GM12878 (cell line): Measurements from ENCODE around the gene NUP210L. TPM values are rescaled to one million over a fixed set of nuclear protein-coding genes. Genes with fewer than 3 reads are reported as not detected.

Source experiments
- ATAC-seq: fragments of 200-7000 bp; cut with Tn5 transposase; 3 replicates; pipeline ENCODE4 v1.9.1; 2020; ENCODE audit warnings: mild to moderate bottlenecking, moderate library complexity
- Bru-seq: library from RNA; stranded (reverse); fragments of 400-500 nt; gene quantifications from one replicate; lab custom pipeline; 2021; lab: Mats Ljungman, UMichigan
- BruChase-seq, 2 experiments: library from RNA; stranded (reverse); fragments of 400-500 nt; gene quantifications; one replicate each; lab custom pipeline; 2021; lab: Mats Ljungman, UMichigan
- BruUV-seq: library from RNA; stranded (reverse); fragments of 400-500 nt; replicated peaks from 2 replicates; lab custom pipeline; 2021; lab: Mats Ljungman, UMichigan
- CTCF ChIA-PET: fragments of 300-600 bp; sonication (Branson Sonifier 250); formaldehyde crosslinking; extraction: SDS; loops from one replicate; lab custom pipeline; 2021; ENCODE audit warnings: inconsistent platforms; lab: Yijun Ruan, JAX
- POLR2A ChIA-PET: fragments of 350-600 bp; formaldehyde crosslinking; extraction: SDS; loops from one replicate; lab custom pipeline; 2021; ENCODE audit warnings: inconsistent platforms; lab: Charles Lee
- RAD21 ChIA-PET: fragments of 300-600 bp; sonication (Branson Sonifier 250); formaldehyde crosslinking; loops from one replicate; lab custom pipeline; 2023; ENCODE audit warnings: antibody characterized with exemption; ENCODE audit not compliant: unreplicated experiment; lab: Charles Lee
- SMC1A ChIA-PET: fragments of 300-600 bp; sonication (Branson Sonifier 250); formaldehyde crosslinking; loops from one replicate; lab custom pipeline; 2023; ENCODE audit not compliant: unreplicated experiment, uncharacterized antibody; lab: Charles Lee
- DNase-seq: peaks from one replicate; pipeline ENCODE4 v3.0.0-alpha.2; 2011; ENCODE audit warnings: low read depth, low spot score
- FAIRE-seq: peaks from 3 replicates; lab custom pipeline; 2011; peaks lifted over from hg19 to GRCh38; lab: Jason Lieb, UNC
- H2AFZ ChIP-seq: 2 replicates; pipeline ENCODE4 v1.6.0; 2011; ENCODE audit warnings: low read depth, low read length, control low read depth; ENCODE audit not compliant: control insufficient read depth
- H3K27ac ChIP-seq: 2 replicates; pipeline ENCODE4 v1.5.1; 2011; ENCODE audit warnings: control low read depth; ENCODE audit not compliant: control insufficient read depth, insufficient read depth
- H3K27me3 ChIP-seq, 2 experiments: replicated peaks in 1 of 2; 2 replicates each; pipeline versions ENCODE4 v1.6.0 to v1.6.1; 2011; ENCODE audit warnings: low read length in 1 of 2; ENCODE audit not compliant: control insufficient read depth in 2 of 2, insufficient read depth in 2 of 2
- H3K36me3 ChIP-seq, 2 experiments: 2 replicates each; pipeline ENCODE4 v1.5.1; 2011; ENCODE audit warnings: low read length in 1 of 2; ENCODE audit not compliant: control insufficient read depth in 2 of 2, insufficient read depth in 2 of 2
- H3K4me1 ChIP-seq: 2 replicates; pipeline ENCODE4 v1.6.1; 2011; ENCODE audit warnings: mild to moderate bottlenecking, low read length, moderate library complexity, mixed read lengths; ENCODE audit not compliant: control insufficient read depth, insufficient read depth
- H3K4me2 ChIP-seq: 2 replicates; pipeline ENCODE4 v1.6.0; 2011; ENCODE audit warnings: control low read depth; ENCODE audit not compliant: control insufficient read depth, insufficient read depth
- H3K4me3 ChIP-seq: fragments of 200-600 bp; sonication (generic); 2 replicates; pipeline ENCODE4 v1.5.1; 2016
- H3K79me2 ChIP-seq: 2 replicates; pipeline ENCODE4 v1.6.0; 2011; ENCODE audit warnings: low read length; ENCODE audit not compliant: control insufficient read depth, insufficient read depth
- H3K9ac ChIP-seq: 2 replicates; pipeline ENCODE4 v1.8.0; 2011; ENCODE audit warnings: low read length, control low read depth, mixed read lengths; ENCODE audit not compliant: control insufficient read depth, insufficient read depth
- H3K9me3 ChIP-seq: replicated peaks from 3 replicates; pipeline ENCODE4 v1.5.1; 2011; ENCODE audit warnings: mild to moderate bottlenecking, low read length; ENCODE audit not compliant: control insufficient read depth, insufficient read depth
- H4K20me1 ChIP-seq: 2 replicates; pipeline ENCODE4 v1.6.0; 2011; ENCODE audit not compliant: control insufficient read depth, insufficient read depth
- NFIC ChIP-seq: IDR thresholded peaks from 2 replicates; pipeline ENCODE4 v1.6.1; 2012; ENCODE audit warnings: low read depth, mild to moderate bottlenecking, inconsistent platforms, low read length, moderate library complexity
- POLR2A ChIP-seq: IDR thresholded peaks from 2 replicates; pipeline ENCODE4 v1.6.1; 2011; ENCODE audit warnings: low read depth, mild to moderate bottlenecking, low read length
- WGBS: methylation state at CpG from one replicate; pipeline ENCODE4 v1.1.6; 2016; ENCODE audit warnings: low lambda C conversion rate; ENCODE audit not compliant: insufficient replicate concordance, insufficient coverage; ENCODE audit errors: missing lambda C conversion rate; 5-methylcytosine and 5-hydroxymethylcytosine counted together
- in situ Hi-C: fragments of 300-500 bp; cut with MboI; formaldehyde crosslinking; loops from 9 replicates; pipeline ENCODE4 v1.14.3; 2018; ENCODE audit warnings: mixed read lengths
- intact Hi-C: fragments of 100-400 bp; cut with micrococcal nuclease; formaldehyde crosslinking; loops from one replicate; pipeline ENCODE4 v1.14.2; 2022; ENCODE audit not compliant: unreplicated experiment
- long read RNA-seq, 2 experiments: library from polyadenylated mRNA; unstranded; transcript quantifications; one replicate each; pipeline ENCODE4 v2.0.0, GENCODE V29; 2019 to 2020
- polyA minus RNA-seq, 3 experiments: library from RNA; depleted of rRNA, polyadenylated mRNA; stranded (reverse); fragments of >200 nt; gene quantifications; 2 replicates each; pipeline ENCODE4 v1.2.3, GENCODE V29; 2011
- polyA plus RNA-seq, 11 experiments: library from polyadenylated mRNA; depleted of rRNA in 4 of 11; unstranded in 6 of 11; stranded (reverse) in 5 of 11; fragments of >200 nt; fragmentation: Nextera tagmentation in 4 of 11; fragmentation: Illumina TruSeq in 1 of 11; extraction: Ambion mirVana in 4 of 11; extraction: Trizol in 1 of 11; gene quantifications; 1 replicate in 1 of 11; 2 replicates in 10 of 11; pipeline versions ENCODE4 v1.2.1 to v1.2.3, GENCODE V29; 2011 to 2016; ENCODE audit warnings: inconsistent platforms in 2 of 11, missing spikeins in 2 of 11, low read depth in 1 of 11
- total RNA-seq, 4 experiments: library from RNA; depleted of rRNA in 3 of 4; stranded (reverse); fragments of >200 nt in 3 of 4; fragmentation: Illumina TruSeq in 1 of 4; extraction: Trizol in 1 of 4; gene quantifications; 2 replicates each; pipeline versions ENCODE4 v1.2.1 to v1.2.3, GENCODE V29; 2013 to 2021

Gene NUP210L
- not detected in 2 replicates for total RNA-seq (2013; cell fraction: nucleolus; rRNA removed)
- under 0.01 TPM in 1 of 2 replicates, not detected in the other for total RNA-seq (2014; rRNA removed)
- total RNA-seq (2014; rRNA removed; fragmentation: Illumina TruSeq; extraction: Trizol), result not detected in 2 replicates
- total RNA-seq (2021), result not detected in 2 replicates
- polyA plus RNA-seq (2011; ENCODE audit: low read depth), result not detected
- 0.03 TPM in 1 of 2 replicates, not detected in the other for polyA plus RNA-seq (2011; rRNA removed)
- 0.02 TPM in 1 of 2 replicates, not detected in the other for polyA plus RNA-seq (2011; cell fraction: cytosol; rRNA removed)
- 0.03 TPM in 1 of 2 replicates, not detected in the other for polyA plus RNA-seq (2011; cell fraction: nucleus; rRNA removed)
- polyA plus RNA-seq (2012), result not detected in 2 replicates
- polyA plus RNA-seq (2014; fragmentation: Illumina TruSeq; extraction: Trizol), result 0.04 TPM in 1 of 2 replicates, not detected in the other
- not detected for polyA plus RNA-seq (2014; fragmentation: Nextera tagmentation; extraction: Ambion mirVana)
- not detected in 2 replicates for polyA plus RNA-seq (2014; rRNA removed)
- under 1 TPM; 0.07 to 0.08 TPM for polyA plus RNA-seq (2016; fragmentation: Nextera tagmentation; extraction: Ambion mirVana)
- polyA minus RNA-seq (2011; rRNA and poly(A)+ RNA removed), result 0.10 and 0.15 TPM in 2 replicates
- polyA minus RNA-seq (2011; cell fraction: cytosol; rRNA and poly(A)+ RNA removed), result not detected in 2 replicates
- polyA minus RNA-seq (2011; cell fraction: nucleus; rRNA and poly(A)+ RNA removed), result 0.10 TPM in 1 of 2 replicates, not detected in the other
- Bru-seq, nascent RNA, result percentile 21 among the genes with signal in this experiment
- percentile 26 among the genes with signal in this experiment for BruChase-seq, experiment 1, labeled RNA remaining after a 6-hour chase
- percentile 32 among the genes with signal in this experiment for BruChase-seq, experiment 2, labeled RNA remaining after a 2-hour chase
- long read RNA-seq, experiment 1, result 0 reads
- long read RNA-seq, experiment 2, result 0 reads

GRCh38 chr1:154154534-154155191 is at the start of gene NUP210L:
TSS of gene NUP210L (minus strand) at chr1:154155073.
- POLR2A ChIA-PET, result no interaction called here

More at GRCh38 chr1:154154534-154155191, at the start of gene NUP210L:
- TF ChIP-seq POLR2A, result peak; percentile 52
- no peak for TF ChIP-seq NFIC
- SMC1A ChIA-PET, result interaction anchor here (1.2 kb wide), 1 partner anchor 11 kb away, joined by 3 read pairs; no protein-coding TSS in a partner anchor
- in situ Hi-C loops (no loop called here), intact Hi-C loops (no loop called here)
- CTCF ChIA-PET, result no interaction called here
- 93% methylated on average over 29 of the region's 29 CpGs for WGBS
- Histone ChIP-seq H2AFZ (no peak within 1 kb of the TSS), H4K20me1 (no peaks in the 10 kb centered on the region), H3K36me3 (peaks cover 10 to 17% of the 10 kb centered on the region in 2 experiments), H3K79me2 (no peaks in the 10 kb centered on the region), H3K9ac (no peak within 1 kb of the TSS), H3K4me3 (no peak within 1 kb of the TSS), H3K9me3 (no peaks in the 10 kb centered on the region), H3K4me1 (peaks cover 20% of the 10 kb centered on the region), H3K4me2 (no peak within 1 kb of the TSS), H3K27me3 (no peaks in the 10 kb centered on the region), H3K27ac (no peak within 1 kb of the TSS)
- ATAC-seq (no peak), FAIRE-seq (no peak), DNase-seq (no peak)
- RAD21 ChIA-PET, result no interaction called here
- no TSS peak for BruUV-seq
